NCI-H2107 (cell line): ENCODE measurements around the gene TPST2.

Source experiments
- DNase-seq: peaks from one replicate; lab custom pipeline; 2025; lab: John Stamatoyannopoulos, UW

Gene TPST2

DNA sequence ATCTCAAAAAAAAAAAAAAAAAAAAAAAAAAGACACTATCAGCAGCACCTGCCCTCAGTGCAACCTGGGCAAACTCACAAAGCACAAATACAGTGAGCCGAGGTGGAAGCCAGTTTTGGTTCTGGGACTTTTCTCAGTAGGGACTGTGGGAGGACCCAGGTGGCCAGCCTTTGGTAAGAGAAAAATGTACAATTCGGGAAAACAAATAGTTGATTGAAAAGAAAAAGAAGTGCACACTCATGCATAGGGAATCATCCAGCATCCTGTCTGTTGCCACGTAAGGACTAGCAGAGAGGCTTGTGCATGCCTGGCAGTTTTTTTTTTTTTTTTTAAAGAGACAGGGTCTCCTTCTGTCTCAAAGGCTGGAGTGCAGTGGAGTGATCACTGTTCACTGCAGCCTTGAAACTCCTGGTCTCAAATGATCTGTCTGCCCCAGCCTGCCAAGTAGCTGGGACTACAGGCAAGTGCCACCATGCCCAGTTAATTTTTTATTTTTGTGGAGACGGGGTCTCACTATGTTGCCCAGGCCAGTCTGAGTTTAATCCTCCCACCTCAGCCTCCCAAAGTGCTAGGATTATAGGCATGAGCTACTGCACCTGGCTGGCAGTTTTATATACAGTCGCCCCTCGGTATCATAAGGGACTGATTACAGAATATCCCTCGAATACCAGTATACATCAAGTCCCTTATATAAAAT lies 36.7 kb downstream of the TPST2 start:
- no peak for DNase-seq

DNA sequence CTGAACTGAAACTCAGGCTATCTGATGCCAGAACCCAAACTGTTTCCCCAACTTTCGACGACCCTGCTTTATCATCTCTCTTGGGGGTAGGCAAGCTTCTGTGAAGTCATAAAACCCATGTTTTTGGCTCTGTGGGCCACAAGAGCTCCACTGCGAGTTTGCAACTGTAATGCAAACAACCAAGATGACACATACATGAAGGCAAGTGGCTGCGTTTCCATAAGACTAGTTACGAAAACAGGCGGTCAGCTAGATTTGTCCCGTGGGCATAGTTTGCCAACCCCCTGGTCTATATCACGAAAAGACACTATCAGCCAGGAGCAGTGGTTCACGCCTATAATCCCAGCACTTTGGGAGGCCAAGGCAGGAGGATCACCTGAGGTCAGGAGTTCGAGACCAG lies 37.5 kb downstream of the TPST2 start:
- no peak for DNase-seq

DNA sequence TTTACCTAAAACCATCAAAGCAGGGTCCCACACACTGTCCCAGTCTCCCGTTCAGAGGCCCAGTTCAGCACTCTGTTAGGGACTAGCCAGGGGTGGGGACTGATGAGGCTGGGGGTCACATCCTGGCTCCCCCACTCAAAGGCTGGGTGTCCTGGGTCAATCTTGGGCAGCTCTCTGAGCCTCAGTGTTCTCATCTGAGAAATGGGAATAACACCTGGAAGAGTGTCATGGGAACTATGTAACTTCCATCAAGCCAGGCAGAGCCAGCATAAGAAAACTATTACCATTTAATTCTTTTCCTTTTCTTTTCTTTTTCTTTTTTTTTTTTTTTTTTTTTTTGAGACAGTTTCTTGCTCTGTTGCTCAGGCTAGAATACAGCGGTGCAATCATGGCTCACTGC lies 38.4 kb downstream of the TPST2 start:
- no peak for DNase-seq

DNA sequence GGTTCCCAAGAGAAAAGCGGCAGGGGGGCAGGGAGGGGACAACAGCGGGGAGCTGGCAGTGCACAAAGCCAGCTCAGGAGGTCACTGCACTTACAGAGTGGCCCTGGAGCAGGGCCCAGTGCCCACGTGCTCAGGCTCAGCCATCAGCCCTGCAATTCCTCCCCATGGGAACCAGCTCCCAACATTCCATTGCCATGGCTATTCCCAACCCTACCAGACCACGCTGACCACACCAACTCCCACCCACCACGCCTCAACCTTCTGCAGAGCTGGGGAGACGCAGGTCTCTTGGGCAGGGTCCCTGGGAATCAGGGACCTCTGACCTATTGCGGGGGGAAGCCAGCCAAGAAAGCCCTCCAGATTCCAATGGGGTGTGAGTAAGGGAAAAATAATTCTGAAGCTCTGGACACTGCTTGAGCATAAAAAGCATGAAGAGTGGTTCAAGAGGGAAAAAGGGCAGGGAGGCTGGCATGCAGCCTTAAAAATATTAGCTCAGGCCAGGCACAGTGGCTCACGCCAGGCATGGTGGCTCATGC lies 39.4 kb downstream of the TPST2 start:
- no peak for DNase-seq

DNA sequence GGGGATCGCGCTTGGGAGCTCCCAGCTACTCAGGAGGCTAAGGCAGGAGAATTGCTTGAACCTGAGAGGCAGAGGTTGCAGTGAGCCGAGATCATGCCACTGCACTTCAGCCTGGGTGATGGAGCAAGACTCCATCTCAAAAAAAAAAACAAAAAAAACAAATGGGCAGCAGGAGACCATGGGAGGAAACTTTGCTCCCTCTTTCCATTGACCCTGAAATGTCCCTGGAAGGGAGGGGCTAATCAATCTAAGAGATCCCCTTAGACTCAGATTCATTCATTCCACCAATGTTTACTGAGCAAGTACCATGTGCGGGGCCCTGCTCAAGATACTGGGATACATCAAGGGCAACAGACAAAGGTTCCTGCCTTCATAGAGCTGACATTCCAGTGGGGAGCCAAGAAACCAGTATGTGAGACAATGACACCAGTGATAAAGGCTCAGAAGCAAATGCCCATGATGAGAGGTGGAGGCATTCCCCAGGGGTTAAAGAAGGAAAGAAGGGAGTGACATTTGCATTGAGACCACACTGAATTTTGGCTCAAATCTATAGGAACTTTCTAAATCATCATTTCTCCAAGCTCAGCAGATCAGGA lies 39.9 kb downstream of the TPST2 start:
- DNase-seq, result no peak

DNA sequence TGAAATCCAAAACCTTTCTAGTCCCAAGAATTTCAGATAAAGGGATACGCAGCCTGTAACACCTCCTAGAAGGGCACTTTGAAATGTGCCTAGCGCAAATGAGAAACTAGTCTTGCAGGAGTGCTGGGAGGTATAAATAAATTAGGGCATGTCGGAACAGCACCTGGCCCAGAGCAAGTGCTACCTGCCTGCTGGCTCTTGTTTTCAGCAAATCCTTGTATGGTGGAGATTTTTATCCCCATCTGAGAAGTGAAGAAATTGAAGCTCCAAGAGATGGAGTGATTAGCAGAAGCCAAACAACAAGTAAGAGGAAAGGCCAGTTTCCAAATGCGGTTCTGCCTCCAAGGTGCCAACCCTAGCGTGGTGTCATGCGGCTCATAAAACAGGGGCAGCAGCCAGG lies 40.9 kb downstream of the TPST2 start:
- DNase-seq, result no peak

DNA sequence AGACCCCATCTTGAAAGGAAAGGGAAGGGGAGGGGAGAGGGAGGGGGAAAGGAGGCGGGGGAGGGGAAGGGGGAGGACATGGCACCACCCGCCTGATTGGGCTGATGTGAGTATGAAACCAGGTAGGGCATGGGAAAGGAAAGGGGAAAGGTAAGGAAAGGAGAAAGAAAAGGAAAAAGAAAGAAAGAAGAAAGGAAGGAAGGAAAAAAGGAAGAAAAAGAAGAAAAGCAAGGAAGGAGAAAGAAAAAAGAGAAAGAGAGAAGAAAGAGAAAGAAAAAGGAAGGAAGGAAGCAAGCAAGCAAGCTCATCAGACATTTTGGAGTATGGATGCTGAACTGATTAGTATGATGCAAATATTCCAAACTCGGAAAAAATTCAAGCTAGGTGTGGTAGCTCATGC lies 41.6 kb downstream of the TPST2 start:
- DNase-seq, result no peak

DNA sequence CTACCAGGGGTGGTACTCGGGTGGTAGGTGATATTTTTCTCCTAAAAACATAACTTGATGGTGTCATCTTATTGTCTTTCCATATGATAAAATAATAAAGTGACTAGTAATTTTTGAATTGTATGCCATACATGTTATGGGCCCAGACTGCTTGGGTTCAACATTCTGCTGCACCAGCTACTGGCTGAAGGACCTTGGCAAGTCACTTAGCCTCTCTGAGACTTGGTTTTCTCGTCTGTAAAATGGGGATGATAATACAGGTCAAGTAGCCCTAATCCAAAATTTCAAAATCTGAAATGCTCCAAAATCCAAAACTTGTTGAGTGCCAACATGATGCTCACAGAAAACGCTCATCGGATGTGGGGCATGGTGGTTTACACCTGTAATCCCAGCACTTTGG lies 42.1 kb downstream of the TPST2 start:
- no peak for DNase-seq

DNA sequence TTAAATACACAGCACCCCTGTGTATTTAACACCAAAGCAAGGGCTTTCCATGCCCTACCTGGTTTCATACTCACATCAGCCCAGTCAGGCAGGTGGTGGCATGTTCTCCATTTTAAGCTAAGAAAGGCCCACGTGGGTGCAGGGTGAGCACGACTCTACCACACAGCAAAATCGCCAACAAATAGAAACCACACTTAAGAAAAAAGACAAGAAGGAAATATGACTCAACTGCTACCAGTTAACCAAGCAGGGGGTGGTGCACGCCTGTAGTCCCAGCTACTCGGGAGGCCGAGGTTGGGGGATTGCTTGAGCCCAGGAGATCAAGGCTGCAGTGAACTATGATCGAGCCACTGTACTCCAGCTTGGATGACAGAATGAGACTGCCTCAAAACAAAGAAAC lies 42.5 kb downstream of the TPST2 start:
- DNase-seq, result no peak

DNA sequence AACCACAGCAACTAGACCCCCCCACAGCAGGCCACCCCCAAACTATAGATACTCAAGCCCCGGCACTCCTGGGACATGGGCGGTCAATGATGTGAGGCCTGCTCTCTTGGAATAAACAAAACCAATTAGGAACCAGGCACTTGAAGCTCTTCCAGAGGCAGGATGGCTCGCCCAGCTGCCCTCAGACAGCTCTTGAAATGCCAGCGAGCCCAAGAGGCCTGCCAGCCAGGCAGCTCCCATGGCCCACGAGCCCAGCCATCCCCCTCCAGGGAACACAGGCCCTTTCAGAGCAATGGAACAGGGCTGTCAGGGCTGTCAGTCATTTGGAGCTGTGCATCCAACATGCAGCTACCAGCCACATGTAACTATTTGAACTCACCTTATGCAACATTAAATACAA lies 43.6 kb downstream of the TPST2 start:
- no peak for DNase-seq

DNA sequence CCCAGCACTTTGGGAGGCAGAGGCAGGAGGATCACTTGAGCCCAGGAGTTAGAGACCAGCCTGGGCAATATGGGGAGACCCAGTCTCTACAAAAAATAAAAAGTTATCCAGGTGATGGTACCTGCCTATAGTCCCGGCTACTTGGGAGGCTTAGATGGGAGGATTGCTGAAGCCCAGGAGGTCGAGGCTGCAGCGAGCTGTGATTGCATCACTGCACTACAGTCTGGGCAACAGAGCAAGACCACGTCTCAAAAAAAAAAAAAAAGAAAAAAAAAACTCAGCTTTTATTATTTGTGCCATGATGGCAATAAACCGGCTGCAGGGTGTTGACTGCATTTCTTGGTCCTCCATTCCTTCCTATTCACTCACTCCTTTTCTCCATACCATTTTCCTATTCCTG lies 44.1 kb downstream of the TPST2 start:
- no peak for DNase-seq

DNA sequence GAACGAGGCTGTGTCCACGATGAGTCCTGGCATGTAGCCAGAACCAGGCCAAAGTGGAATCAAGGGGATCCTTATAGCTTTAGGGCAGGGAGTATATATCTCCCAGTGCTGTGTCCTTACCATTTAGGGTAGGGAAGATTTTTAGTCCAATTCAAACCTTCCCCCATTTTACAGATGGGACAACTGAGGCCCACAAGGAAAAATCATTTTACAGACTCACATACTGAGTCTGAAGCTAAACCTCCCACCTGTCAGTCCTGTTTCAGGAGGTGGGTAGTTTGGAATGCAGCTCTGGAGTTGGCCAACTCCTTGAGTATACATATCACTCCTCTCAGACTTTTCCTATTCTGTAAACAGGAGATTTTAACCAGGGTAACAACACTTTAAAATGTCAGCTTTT lies 44.5 kb downstream of the TPST2 start:
- no peak for DNase-seq

DNA sequence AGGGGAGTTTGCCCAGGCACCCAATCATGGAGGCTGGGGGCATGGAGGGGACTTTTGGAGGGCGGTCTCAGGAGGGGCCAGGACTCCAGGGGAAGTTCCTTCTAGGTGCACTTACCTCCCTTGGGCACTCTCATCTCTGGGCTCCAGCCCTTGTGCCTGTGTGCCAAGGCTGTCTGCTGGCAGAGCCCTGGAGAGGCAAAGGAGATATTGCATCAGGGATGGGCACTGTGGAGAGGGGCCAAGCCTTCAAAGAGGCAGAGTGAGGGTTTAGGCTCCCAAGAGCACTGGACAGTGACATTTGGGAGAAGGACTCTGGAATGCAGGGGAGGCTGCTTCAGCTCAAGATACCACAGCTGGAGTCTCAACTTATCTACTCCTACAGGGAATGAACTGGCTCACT lies 45.4 kb downstream of the TPST2 start:
- DNase-seq, result no peak

DNA sequence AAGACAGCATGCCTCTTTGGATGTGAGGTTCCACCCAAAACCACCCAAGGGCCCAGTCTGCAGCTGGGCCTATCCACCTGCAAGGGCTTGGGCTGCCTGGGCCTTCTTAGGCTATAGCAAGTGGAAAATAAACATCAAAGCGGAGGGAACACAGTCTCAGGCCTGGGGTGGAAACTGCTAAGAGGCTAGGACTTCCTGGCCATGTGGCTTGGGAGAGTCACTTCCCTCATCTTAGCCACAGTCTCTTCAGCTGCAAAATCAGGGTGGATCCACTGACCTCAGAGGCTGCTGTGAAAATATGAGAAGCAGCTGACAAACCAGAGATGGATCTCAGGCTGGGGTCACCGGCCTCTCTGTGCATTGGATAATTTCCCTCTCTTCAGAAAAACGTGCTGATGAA lies 47.1 kb downstream of the TPST2 start:
- DNase-seq, result no peak

DNA sequence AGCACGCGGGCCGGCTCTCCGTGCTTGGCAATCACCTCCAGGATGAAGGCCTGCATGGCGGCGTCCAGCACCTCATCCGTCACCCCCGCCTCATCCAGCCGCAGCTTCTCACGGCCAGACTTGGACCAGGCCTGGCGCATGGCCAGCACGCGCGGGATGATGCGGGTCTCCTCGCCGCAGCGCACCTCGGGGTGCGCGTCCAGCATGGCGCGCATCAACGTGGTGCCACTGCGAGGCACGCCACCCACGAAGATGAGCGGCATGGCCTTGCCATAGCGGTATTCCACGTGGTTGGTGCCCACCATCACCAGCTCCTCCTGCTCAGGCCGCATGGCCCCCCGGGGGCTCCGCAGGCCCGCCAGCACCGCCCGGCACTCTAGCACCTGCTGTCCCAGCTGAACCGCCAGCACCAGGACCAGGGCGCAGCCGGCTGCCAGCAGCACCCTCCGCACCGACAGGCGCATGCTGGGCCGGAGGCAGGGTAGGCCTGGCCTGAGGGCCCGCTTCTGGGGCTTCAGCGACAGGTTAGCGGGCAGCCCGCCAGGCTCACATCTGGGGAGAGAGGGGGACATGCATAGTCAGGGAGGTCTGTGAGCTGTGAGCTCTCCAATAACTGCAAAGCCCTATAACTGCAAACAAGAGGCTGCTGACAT lies 48.6 kb downstream of the TPST2 start:
- no peak for DNase-seq

DNA sequence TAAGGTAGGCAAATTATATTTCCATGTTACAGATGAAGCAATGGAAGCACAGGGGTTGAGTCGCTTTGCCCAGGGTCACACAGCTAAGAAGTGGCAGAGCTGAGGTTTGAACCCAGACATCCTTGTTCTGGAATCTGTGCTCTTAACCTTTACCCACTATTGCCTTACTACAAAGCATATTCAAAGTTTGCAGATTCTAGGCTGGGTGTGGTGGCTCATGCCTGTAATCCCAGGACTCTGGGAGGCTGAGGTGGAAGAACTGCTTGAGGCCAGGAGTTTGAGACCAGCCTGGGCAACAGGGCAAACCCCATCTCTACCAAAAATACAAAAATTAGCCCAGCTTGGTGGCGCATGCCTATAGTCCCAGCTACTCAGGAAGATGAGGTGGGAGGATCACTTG lies 49.8 kb downstream of the TPST2 start:
- no peak for DNase-seq

DNA sequence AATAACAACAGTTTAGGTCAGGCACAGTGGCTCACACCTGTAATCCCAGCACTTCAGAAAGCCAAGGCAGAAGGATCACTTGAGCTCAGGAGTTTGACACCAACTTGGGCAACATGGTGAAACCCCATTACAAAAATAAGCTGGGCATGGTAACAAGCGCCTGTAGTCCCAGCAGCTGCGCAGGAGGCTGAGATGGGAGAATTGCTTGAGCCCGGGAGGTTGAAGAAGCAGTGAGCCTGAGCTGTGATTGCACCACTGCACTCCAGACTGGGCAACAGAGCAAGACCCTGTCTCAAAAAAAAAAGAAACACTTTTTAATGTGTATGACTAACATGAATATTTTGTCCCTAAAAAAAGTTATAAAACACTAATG lies 53.2 kb downstream of the TPST2 start:
- DNase-seq, result no peak

DNA sequence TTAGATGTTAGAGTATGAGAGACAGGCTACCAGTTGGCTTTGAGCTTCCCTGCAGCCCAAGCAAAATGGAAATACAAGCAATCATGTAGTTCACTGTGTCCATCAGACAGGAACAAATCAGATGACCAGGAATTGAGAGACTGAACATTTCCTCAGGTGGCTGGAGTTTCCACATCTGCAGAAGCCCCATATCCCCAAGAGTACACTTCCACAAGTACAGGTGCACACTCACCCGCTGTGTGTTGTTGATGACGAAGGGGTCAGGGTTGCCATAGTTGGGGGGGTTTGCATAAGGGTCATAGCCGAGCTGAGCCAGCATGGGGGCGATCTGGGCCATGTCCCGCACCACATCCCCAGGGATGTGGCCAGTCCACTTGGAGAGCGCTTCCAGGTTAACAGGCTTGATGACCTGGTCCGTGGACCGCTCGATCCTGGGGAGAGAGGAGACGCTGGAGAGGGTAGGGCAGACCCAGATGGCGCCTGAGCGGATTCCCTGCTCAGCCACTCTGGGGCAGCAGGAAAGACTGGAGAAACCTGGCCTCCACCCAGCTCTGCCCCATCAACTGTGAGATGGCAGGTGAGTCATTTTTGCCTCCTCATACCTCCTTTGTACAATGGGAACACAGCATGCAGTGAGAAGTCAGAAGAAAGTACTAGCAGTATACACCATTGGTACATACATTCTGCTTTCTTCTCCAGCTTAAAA lies 53.7 kb downstream of the TPST2 start:
- DNase-seq, result no peak

DNA sequence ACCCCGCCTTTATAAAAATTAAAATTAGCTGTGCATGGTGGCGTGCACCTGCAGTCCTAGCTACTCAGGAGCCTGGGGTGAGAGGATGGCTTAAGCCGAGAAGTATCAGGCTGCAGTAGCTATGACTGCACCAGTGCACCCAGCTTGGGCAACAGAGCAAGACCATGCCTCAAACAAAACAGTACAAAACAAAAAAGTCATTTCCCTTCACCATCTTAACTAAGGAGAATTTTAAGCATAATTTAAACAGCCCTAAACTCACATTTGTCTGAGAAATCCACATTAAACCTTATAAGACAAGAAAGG lies 54.4 kb downstream of the TPST2 start:
- DNase-seq, result no peak

DNA sequence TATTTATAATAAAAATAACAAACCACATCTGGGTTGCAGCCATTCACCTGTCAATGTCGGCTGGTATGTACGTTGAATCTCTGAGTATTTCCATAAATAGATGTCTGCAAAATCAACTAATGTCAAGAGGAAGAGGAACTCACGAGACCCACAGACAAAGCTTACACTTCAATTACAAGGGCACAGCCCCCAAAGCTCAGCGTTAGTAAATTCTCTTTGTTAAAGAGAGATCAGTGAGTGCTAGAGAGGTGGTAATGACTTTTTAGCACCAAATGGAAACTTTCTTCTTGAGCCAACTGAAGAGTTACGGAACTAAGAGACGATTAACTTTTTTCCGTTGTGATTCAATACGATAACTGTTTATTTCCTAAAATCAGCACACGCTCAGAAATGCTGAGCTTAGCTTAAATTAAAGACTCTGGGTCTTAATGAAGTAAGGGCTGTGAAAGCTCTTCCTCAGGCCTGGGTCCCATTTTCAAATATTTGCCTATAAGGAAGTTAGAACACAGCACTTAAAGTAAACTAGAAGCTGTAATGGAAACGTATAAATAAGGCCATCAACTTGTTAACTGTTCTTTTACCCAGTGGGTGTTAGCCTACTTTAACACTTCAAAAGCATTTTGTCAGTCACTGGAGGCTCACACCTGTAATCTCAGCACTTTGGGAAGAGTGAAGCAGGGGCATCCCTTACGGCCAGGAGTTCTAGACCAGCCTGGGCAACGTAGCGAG lies 54.9 kb downstream of the TPST2 start:
- no peak for DNase-seq

DNA sequence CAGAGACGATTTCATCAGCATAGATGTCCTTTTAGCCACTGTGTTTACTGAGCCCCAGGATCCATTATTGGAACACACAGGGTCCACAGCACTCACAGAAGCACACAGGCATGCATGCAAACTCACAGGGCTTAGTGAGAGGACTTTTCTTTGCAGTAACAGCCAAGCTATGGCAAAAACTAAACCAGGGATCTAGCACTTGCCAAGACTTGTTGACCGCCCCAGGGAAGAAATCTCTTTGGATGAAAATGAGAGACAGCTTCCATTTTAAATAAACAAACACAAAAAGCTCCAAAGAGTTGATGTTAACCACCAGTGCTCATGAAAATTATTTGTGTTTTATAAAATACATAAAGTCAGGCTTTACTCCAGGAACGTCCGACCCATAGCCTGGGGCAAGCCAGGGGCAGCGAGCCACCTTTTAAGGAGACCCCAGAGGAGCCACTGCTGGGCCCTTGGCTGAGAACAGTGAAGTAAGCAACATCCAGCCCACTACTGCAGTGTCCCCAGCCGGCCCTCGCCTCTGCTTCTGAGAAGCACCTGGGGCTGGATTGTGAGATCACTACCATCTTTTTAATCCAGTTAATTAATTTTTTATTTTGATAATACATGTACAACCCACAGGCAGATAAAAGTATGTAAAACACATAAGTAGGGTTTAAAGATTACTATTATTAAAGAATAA lies 55.6 kb downstream of the TPST2 start:
- no peak for DNase-seq

DNA sequence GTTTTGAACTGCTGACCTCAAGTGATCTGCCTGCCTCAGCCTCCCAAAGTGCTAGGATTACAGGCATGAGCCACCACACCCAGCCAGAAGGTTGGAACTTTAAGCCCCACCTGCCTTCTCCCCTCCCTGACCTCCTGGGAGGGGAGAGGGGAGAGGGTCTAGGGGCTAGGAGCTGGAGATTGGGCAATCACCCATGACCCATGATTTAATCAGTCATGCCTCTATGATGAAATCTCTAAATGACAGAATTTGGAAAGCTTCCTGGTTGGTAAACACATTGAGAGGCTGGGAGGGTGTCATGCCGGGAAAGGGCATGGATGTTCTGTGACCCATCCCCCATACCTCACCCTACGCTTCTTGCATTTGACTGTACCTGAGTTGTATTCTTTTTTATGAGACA lies 60.6 kb downstream of the TPST2 start:
- no peak for DNase-seq
